Colon (tissue), 2 donors: ENCODE measurements around the gene EFCAB11.

Experiments
- FAIRE-seq: peaks from 2 replicates; lab custom pipeline; 2012; peaks lifted over from hg19 to GRCh38; lab: Jason Lieb, UNC
- donor health status: control.
- donor health status: control.

Gene EFCAB11

GRCh38 chr14:89956661-89957009 lies 2.1 kb upstream of the EFCAB11 start:
- FAIRE-seq: no peak

- no peak for FAIRE-seq
These were observed 1.5 kb upstream of the EFCAB11 start, which contains the start of gene TDP1 for GRCh38 chr14:89955745-89956660. TSS of gene TDP1 (plus strand) at chr14:89955927. CDS start at chr14:89963115, 7,188 bp downstream.

GRCh38 chr14:89955022-89955744 lies 653 bp upstream of the EFCAB11 start:
- no peak for FAIRE-seq

GRCh38 chr14:89953602-89954001 lies 928 bp downstream of the EFCAB11 start:
- no peak for FAIRE-seq

- no peak for FAIRE-seq
These were observed 2.0 kb downstream of the EFCAB11 start for GRCh38 chr14:89952576-89952975.

GRCh38 chr14:89947344-89947743 lies 7.2 kb downstream of the EFCAB11 start:
- no peak for FAIRE-seq

- FAIRE-seq: no peak
These were observed 12.6 kb downstream of the EFCAB11 start for GRCh38 chr14:89941830-89942377.

GRCh38 chr14:89936654-89937185 lies 17.8 kb downstream of the EFCAB11 start:
- FAIRE-seq: no peak

- no peak for FAIRE-seq
These were observed 21.5 kb downstream of the EFCAB11 start for GRCh38 chr14:89933002-89933401.

- FAIRE-seq: no peak
These were observed 27.2 kb downstream of the EFCAB11 start for GRCh38 chr14:89927186-89927865.

GRCh38 chr14:89926694-89927093 lies 27.8 kb downstream of the EFCAB11 start:
- no peak for FAIRE-seq

- FAIRE-seq: no peak
These were observed 30.3 kb downstream of the EFCAB11 start for GRCh38 chr14:89924268-89924667.

- FAIRE-seq: no peak
These were observed 32.3 kb downstream of the EFCAB11 start for GRCh38 chr14:89922031-89922907.

GRCh38 chr14:89921346-89921745 lies 33.2 kb downstream of the EFCAB11 start:
- FAIRE-seq: no peak

- FAIRE-seq: no peak
These were observed 34.5 kb downstream of the EFCAB11 start for GRCh38 chr14:89920056-89920455.

GRCh38 chr14:89918721-89919120 lies 35.8 kb downstream of the EFCAB11 start:
- no peak for FAIRE-seq

- FAIRE-seq: peak; percentile 18
These were observed 39.2 kb downstream of the EFCAB11 start for GRCh38 chr14:89915114-89915878.

GRCh38 chr14:89912667-89913211 lies 41.8 kb downstream of the EFCAB11 start:
- FAIRE-seq: no peak

GRCh38 chr14:89912221-89912620 lies 42.3 kb downstream of the EFCAB11 start:
- no peak for FAIRE-seq
